GM23338 (cell line): ENCODE measurements around the gene MYO15B. TPM values are rescaled to one million over a fixed set of nuclear protein-coding genes. Genes with fewer than 3 reads are reported as not detected.

Experiments
- ATAC-seq: fragments of 200-7000 bp; cut with Tn5 transposase; 3 replicates; pipeline ENCODE4 v1.9.1; 2020
- DNase-seq: peaks from one replicate; pipeline ENCODE4 v3.0.0-alpha.2; 2015; ENCODE audit warnings: low spot score
- H2AFZ ChIP-seq: fragments of 200-600 bp; sonication (generic); 2 replicates; pipeline ENCODE4 v1.8.0; 2016; ENCODE audit warnings: antibody characterized with exemption, mild to moderate bottlenecking, moderate library complexity
- H3F3A ChIP-seq: fragments of 200-600 bp; sonication (generic); replicated peaks from 2 replicates; pipeline ENCODE4 v1.8.0; 2017; ENCODE audit warnings: antibody characterized with exemption, mixed run types, low read depth
- H3K27ac ChIP-seq: fragments of 200-600 bp; sonication (generic); 2 replicates; pipeline ENCODE4 v1.6.1; 2016; ENCODE audit warnings: low read depth
- H3K27me3 ChIP-seq: fragments of 200-600 bp; sonication (generic); 2 replicates; pipeline ENCODE4 v1.8.0; 2016; ENCODE audit warnings: mild to moderate bottlenecking, mixed run types, moderate library complexity; ENCODE audit not compliant: insufficient read depth
- H3K36me3 ChIP-seq: fragments of 200-600 bp; sonication (generic); 2 replicates; pipeline ENCODE4 v1.8.0; 2016; ENCODE audit warnings: mild to moderate bottlenecking; ENCODE audit not compliant: insufficient read depth
- H3K4me1 ChIP-seq: fragments of 200-600 bp; sonication (generic); 2 replicates; pipeline ENCODE4 v1.8.0; 2016; ENCODE audit warnings: mild to moderate bottlenecking, moderate library complexity; ENCODE audit not compliant: insufficient read depth
- H3K4me2 ChIP-seq: fragments of 200-600 bp; sonication (generic); 2 replicates; pipeline ENCODE4 v1.7.1; 2017; ENCODE audit warnings: mixed run types
- H3K4me3 ChIP-seq: fragments of 200-600 bp; sonication (generic); 2 replicates; pipeline ENCODE4 v1.6.1; 2016; ENCODE audit warnings: mixed run types
- H3K79me2 ChIP-seq: fragments of 200-600 bp; sonication (generic); replicated peaks from 2 replicates; pipeline ENCODE4 v1.8.0; 2017; ENCODE audit warnings: mild to moderate bottlenecking; ENCODE audit not compliant: insufficient read depth
- H3K9me2 ChIP-seq: fragments of 200-600 bp; sonication (generic); 2 replicates; pipeline ENCODE4 v1.8.0; 2017; ENCODE audit not compliant: insufficient read depth
- H4K20me1 ChIP-seq: fragments of 200-600 bp; sonication (generic); replicated peaks from 2 replicates; pipeline ENCODE4 v1.8.0; 2017; ENCODE audit warnings: mild to moderate bottlenecking; ENCODE audit not compliant: insufficient read depth
- H3K27ac Mint-ChIP-seq: 2 replicates; pipeline ENCODE4 v1.8.0; 2020; ENCODE audit warnings: inconsistent platforms, mild to moderate bottlenecking, moderate library complexity, mixed read lengths
- H3K27me3 Mint-ChIP-seq: 3 replicates; pipeline ENCODE4 v1.8.0; 2022; ENCODE audit warnings: low read depth, mild to moderate bottlenecking, moderate library complexity, mixed read lengths, inconsistent platforms; ENCODE audit not compliant: insufficient read depth, poor library complexity
- H3K36me3 Mint-ChIP-seq: 3 replicates; pipeline ENCODE4 v1.8.0; 2021; ENCODE audit warnings: low read depth, mild to moderate bottlenecking, inconsistent platforms, moderate library complexity, mixed read lengths
- H3K4me1 Mint-ChIP-seq: 3 replicates; pipeline ENCODE4 v1.8.0; 2020; ENCODE audit warnings: mild to moderate bottlenecking, inconsistent platforms, mixed read lengths
- H3K4me3 Mint-ChIP-seq: 3 replicates; pipeline ENCODE4 v1.8.0; 2021; ENCODE audit warnings: moderate library complexity, mild to moderate bottlenecking, inconsistent platforms, mixed read lengths
- H3K9me3 Mint-ChIP-seq: 3 replicates; pipeline ENCODE4 v1.8.0; 2020; ENCODE audit warnings: moderate library complexity, mild to moderate bottlenecking, inconsistent platforms, mixed read lengths
- JUNB ChIP-seq: IDR thresholded peaks from one replicate; pipeline ENCODE4 v1.6.1; 2016; ENCODE audit warnings: antibody characterized with exemption; ENCODE audit not compliant: unreplicated experiment
- POLR2AphosphoS5 ChIP-seq: IDR thresholded peaks from 2 replicates; pipeline ENCODE4 v1.6.1; 2016; ENCODE audit warnings: antibody characterized with exemption, low read depth
- ZNF114 ChIP-seq: fragments of 250-450 bp; sonication (Bioruptor Pico); IDR thresholded peaks from 2 replicates; pipeline ENCODE4 v1.5.0; 2020; ENCODE audit warnings: mild to moderate bottlenecking, moderate library complexity
- polyA plus RNA-seq: library from polyadenylated mRNA; unstranded; fragments of >200 nt; fragmentation: Nextera tagmentation; extraction: Ambion mirVana; gene quantifications from 2 replicates; pipeline ENCODE4 v1.2.1, GENCODE V29; 2016
- total RNA-seq: library from RNA; depleted of rRNA; stranded (reverse); fragments of >200 nt; shearing (Covaris generic); gene quantifications from 2 replicates; pipeline ENCODE4 v1.2.3, GENCODE V29; 2014
- TF ChIP-seq, protein P1 (sequence below): fragments of 250-450 bp; sonication (Bioruptor Pico); IDR thresholded peaks from 2 replicates; pipeline ENCODE4 v1.5.0; 2020; ENCODE audit warnings: mild to moderate bottlenecking, moderate library complexity
- TF ChIP-seq, protein P2 (sequence below): IDR thresholded peaks from 2 replicates; pipeline ENCODE4 v1.6.1; 2016; ENCODE audit warnings: antibody characterized with exemption

The MYO15B gene
- total and polyA plus RNA-seq, 2 experiments from 2014 or later = 6.6 to 12.4 TPM

DNA sequence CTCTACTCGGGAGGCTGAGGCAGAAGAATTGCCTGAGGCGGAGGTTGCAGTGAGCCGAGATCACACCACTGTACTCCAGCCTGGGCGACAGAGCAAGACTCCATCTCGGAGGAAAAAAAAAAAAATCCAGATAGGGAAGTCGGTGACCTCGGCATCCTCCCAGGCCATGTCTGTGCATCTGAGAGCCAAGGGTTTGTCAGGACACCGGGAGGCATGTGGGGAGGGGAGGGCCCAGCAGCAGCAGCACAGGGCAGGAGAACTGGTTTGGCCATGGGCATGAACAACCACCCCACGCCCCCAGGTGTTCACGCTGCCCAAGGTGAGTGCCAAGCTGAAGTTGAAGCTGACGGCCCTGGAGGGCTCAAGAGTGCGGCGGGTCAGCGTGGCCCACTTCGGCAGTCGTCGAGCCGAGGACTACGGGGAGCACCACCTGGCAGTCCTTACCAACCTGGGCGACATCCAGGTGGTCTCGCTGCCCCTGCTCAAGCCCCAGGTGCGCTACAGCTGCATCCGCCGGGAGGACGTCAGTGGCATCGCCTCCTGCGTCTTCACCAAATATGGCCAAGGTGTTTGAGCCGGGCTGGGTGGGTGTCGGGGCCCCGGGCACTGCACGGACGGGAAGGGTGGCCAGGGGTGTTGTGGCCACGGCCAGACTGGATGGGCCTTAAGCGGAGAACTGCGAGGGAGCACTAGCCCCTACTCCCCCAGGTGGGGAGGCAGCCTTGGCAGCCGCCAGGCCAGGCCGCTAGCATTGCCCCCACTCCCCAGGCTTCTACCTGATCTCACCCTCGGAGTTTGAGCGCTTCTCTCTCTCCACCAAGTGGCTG is 14.7 kb upstream of the MYO15B start:
- no peaks in the 10 kb centered on the region for H3K4me1 ChIP-seq
- H3K4me3 Mint-ChIP-seq = no peak overlapping the region
- H2AFZ ChIP-seq = no peak overlapping the region
- H3K36me3 ChIP-seq = no peaks in the 10 kb centered on the region
- DNase-seq (no peak), ATAC-seq (no peak)
- H3K27me3 ChIP-seq = no peaks in the 10 kb centered on the region
- H3K27ac Mint-ChIP-seq = no peak overlapping the region
- no peaks in the 10 kb centered on the region for H3K79me2 ChIP-seq
- peaks cover 1% of the 10 kb centered on the region for H3K27me3 Mint-ChIP-seq
- H3K4me1 Mint-ChIP-seq = no peaks in the 10 kb centered on the region; the same call in 2 of the 3 replicates
- H3K9me2 ChIP-seq = no peaks in the 10 kb centered on the region
- H3K4me3 ChIP-seq = no peak overlapping the region
- H3K4me2 ChIP-seq = no peak overlapping the region
- no peaks in the 10 kb centered on the region for H4K20me1 ChIP-seq
- no peaks in the 10 kb centered on the region for H3F3A ChIP-seq
- TF ChIP-seq POLR2AphosphoS5 = no peak
- no peak for TF ChIP-seq ZNF114
- TF ChIP-seq, protein P1, sequence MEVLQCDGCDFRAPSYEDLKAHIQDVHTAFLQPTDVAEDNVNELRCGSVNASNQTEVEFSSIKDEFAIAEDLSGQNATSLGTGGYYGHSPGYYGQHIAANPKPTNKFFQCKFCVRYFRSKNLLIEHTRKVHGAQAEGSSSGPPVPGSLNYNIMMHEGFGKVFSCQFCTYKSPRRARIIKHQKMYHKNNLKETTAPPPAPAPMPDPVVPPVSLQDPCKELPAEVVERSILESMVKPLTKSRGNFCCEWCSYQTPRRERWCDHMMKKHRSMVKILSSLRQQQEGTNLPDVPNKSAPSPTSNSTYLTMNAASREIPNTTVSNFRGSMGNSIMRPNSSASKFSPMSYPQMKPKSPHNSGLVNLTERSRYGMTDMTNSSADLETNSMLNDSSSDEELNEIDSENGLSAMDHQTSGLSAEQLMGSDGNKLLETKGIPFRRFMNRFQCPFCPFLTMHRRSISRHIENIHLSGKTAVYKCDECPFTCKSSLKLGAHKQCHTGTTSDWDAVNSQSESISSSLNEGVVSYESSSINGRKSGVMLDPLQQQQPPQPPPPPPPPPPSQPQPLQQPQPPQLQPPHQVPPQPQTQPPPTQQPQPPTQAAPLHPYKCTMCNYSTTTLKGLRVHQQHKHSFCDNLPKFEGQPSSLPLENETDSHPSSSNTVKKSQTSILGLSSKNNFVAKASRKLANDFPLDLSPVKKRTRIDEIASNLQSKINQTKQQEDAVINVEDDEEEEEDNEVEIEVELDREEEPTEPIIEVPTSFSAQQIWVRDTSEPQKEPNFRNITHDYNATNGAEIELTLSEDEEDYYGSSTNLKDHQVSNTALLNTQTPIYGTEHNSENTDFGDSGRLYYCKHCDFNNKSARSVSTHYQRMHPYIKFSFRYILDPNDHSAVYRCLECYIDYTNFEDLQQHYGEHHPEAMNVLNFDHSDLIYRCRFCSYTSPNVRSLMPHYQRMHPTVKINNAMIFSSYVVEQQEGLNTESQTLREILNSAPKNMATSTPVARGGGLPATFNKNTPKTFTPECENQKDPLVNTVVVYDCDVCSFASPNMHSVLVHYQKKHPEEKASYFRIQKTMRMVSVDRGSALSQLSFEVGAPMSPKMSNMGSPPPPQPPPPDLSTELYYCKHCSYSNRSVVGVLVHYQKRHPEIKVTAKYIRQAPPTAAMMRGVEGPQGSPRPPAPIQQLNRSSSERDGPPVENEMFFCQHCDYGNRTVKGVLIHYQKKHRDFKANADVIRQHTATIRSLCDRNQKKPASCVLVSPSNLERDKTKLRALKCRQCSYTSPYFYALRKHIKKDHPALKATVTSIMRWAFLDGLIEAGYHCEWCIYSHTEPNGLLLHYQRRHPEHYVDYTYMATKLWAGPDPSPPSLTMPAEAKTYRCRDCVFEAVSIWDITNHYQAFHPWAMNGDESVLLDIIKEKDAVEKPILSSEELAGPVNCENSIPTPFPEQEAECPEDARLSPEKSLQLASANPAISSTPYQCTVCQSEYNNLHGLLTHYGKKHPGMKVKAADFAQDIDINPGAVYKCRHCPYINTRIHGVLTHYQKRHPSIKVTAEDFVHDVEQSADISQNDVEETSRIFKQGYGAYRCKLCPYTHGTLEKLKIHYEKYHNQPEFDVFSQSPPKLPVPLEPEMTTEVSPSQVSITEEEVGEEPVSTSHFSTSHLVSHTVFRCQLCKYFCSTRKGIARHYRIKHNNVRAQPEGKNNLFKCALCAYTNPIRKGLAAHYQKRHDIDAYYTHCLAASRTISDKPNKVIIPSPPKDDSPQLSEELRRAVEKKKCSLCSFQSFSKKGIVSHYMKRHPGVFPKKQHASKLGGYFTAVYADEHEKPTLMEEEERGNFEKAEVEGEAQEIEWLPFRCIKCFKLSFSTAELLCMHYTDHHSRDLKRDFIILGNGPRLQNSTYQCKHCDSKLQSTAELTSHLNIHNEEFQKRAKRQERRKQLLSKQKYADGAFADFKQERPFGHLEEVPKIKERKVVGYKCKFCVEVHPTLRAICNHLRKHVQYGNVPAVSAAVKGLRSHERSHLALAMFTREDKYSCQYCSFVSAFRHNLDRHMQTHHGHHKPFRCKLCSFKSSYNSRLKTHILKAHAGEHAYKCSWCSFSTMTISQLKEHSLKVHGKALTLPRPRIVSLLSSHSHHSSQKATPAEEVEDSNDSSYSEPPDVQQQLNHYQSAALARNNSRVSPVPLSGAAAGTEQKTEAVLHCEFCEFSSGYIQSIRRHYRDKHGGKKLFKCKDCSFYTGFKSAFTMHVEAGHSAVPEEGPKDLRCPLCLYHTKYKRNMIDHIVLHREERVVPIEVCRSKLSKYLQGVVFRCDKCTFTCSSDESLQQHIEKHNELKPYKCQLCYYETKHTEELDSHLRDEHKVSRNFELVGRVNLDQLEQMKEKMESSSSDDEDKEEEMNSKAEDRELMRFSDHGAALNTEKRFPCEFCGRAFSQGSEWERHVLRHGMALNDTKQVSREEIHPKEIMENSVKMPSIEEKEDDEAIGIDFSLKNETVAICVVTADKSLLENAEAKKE (CRISPR knock-in tag) = no peak
- TF ChIP-seq JUNB = no peak
- TF ChIP-seq, protein P2, sequence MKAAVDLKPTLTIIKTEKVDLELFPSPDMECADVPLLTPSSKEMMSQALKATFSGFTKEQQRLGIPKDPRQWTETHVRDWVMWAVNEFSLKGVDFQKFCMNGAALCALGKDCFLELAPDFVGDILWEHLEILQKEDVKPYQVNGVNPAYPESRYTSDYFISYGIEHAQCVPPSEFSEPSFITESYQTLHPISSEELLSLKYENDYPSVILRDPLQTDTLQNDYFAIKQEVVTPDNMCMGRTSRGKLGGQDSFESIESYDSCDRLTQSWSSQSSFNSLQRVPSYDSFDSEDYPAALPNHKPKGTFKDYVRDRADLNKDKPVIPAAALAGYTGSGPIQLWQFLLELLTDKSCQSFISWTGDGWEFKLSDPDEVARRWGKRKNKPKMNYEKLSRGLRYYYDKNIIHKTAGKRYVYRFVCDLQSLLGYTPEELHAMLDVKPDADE = no peak
- no peaks in the 10 kb centered on the region for H3K9me3 Mint-ChIP-seq
- H3K36me3 Mint-ChIP-seq = peaks cover 3% of the 10 kb centered on the region; the same call in 1 of the 3 replicates
- no peak overlapping the region for H3K27ac ChIP-seq
